HG02973 (cell line): ENCODE data around the gene AADAC.
"Not testable (repeated sequence)": the region's sequence is repeated elsewhere in the genome, so short reads cannot be mapped to it uniquely, and the experiment has no call there.

Experiments used
- ATAC-seq: cut with Tn5 transposase; IDR thresholded peaks from one replicate; pipeline ENCODE4 v1.9.1; 2021; ENCODE audit warnings: moderate library complexity; ENCODE audit not compliant: unreplicated experiment

The AADAC gene

GRCh38 chr3:151852074-151852811, 38.3 kb downstream of the AADAC start:
- ATAC-seq: no peak

- ATAC-seq: no peak
Measured at GRCh38 chr3:151856118-151856517, 42.2 kb downstream of the AADAC start.

- ATAC-seq: no peak
Measured at GRCh38 chr3:151856641-151857040, 42.7 kb downstream of the AADAC start.

- no peak for ATAC-seq
Measured at GRCh38 chr3:151859233-151859673, 45.3 kb downstream of the AADAC start.

- no peak for ATAC-seq
Measured at GRCh38 chr3:151859905-151860304, 46.0 kb downstream of the AADAC start.

GRCh38 chr3:151863611-151864010, 49.7 kb downstream of the AADAC start:
- no peak for ATAC-seq

GRCh38 chr3:151864423-151865101, 50.6 kb downstream of the AADAC start:
- no peak for ATAC-seq

- no peak for ATAC-seq
Measured at GRCh38 chr3:151866711-151867410, 52.9 kb downstream of the AADAC start.

- ATAC-seq: no peak
Measured at GRCh38 chr3:151867666-151868065, 53.8 kb downstream of the AADAC start.

GRCh38 chr3:151869181-151869580, 55.3 kb downstream of the AADAC start:
- ATAC-seq: no peak

- peak; percentile 82 for ATAC-seq
Measured at GRCh38 chr3:151871639-151872468, 57.9 kb downstream of the AADAC start.

- no peak for ATAC-seq
Measured at GRCh38 chr3:151873398-151873797, 59.5 kb downstream of the AADAC start, which contains the start of gene SUCNR1. TSS of gene SUCNR1 (plus strand) at chr3:151873643. CDS start at chr3:151879893, 6,250 bp downstream.

- not testable (repeated sequence) for ATAC-seq
Measured at GRCh38 chr3:151874079-151874478, 60.2 kb downstream of the AADAC start.

- peak; percentile 60 for ATAC-seq
Measured at GRCh38 chr3:151875759-151876158, 61.8 kb downstream of the AADAC start.

GRCh38 chr3:151877269-151877668, 63.4 kb downstream of the AADAC start:
- ATAC-seq: no peak
